AG04450 (cell line): ENCODE results near the gene S100A5. TPM values are rescaled to one million over a fixed set of nuclear protein-coding genes. Genes with fewer than 3 reads are reported as not detected.
A peak's percentile ranks its signal among the peaks of the same experiment; 100 is the strongest.

Experiments
- CTCF ChIA-PET: fragments of 300-600, 350-600 bp; formaldehyde crosslinking; extraction: SDS; loops from one replicate; lab custom pipeline; 2022; ENCODE audit warnings: antibody characterized with exemption, inconsistent platforms; lab: Charles Lee
- POLR2A ChIA-PET: fragments of 350-600 bp; formaldehyde crosslinking; extraction: SDS; loops from one replicate; lab custom pipeline; 2021; ENCODE audit warnings: antibody characterized with exemption, inconsistent platforms; lab: Yijun Ruan, JAX
- DNase-seq: peaks from one replicate; pipeline ENCODE4 v3.0.0-alpha.2; 2011; ENCODE audit warnings: low read depth, low spot score
- H3K27ac ChIP-seq: one replicate; pipeline ENCODE4 v1.5.1; 2012; ENCODE audit warnings: low read depth, low read length, control low read depth
- H3K27me3 ChIP-seq: one replicate; pipeline ENCODE4 v1.6.0; 2012; ENCODE audit warnings: low read length; ENCODE audit not compliant: control insufficient read depth, insufficient read depth
- H3K4me3 ChIP-seq: 2 replicates; pipeline ENCODE4 v1.5.1; 2011; ENCODE audit warnings: mild to moderate bottlenecking, low read depth, low read length, control low read depth
- H3K9me3 ChIP-seq: 2 replicates; pipeline ENCODE4 v1.5.1; 2012; ENCODE audit warnings: low read length; ENCODE audit not compliant: control insufficient read depth, insufficient read depth
- CTCF ChIP-seq: IDR thresholded peaks from 2 replicates; pipeline ENCODE4 v1.5.1; 2011; ENCODE audit warnings: low read depth, low read length, control low read depth, inconsistent platforms
- polyA plus RNA-seq: library from polyadenylated mRNA; depleted of rRNA; stranded (reverse); fragments of >200 nt; gene quantifications from 2 replicates; pipeline ENCODE4 v1.2.3, GENCODE V29; 2011

S100A5 gene
- polyA plus RNA-seq, 1 experiment: 0.42 TPM

GRCh38 chr1:153535242-153536011 lies 5.3 kb downstream of the S100A5 start, which contains the start of gene S100A6:
TSS of gene S100A6 (minus strand) at chr1:153535991. CDS start at chr1:153535339, 652 bp downstream.
- TF ChIP-seq CTCF: 0 out of 2 replicates have a peak, but pooled peaks have one; percentile 5

GRCh38 chr1:153534925-153535241 lies 5.9 kb downstream of the S100A5 start:
- ChIA-PET CTCF (interaction anchor here (1.2 to 3.9 kb wide), 10 partner anchors 22 to 99 kb away, joined by 3 to 34 read pairs (median 8); partner anchors contain the start of genes CHTOP, S100A13, S100A16 and S100A2), POLR2A (interaction anchor here (0.6 to 5.2 kb wide), 9 partner anchors 10 to 99 kb away, joined by 3 to 76 read pairs (median 9); partner anchors contain the start of genes CHTOP, S100A1, S100A13 and S100A2)
- H3K27me3 ChIP-seq: no peaks in the 10 kb centered on the region
- H3K9me3 ChIP-seq: no peaks in the 10 kb centered on the region; the same call in 1 of the 2 replicates
- peak overlapping the region; percentile 96 for H3K27ac ChIP-seq
- no peak for TF ChIP-seq CTCF
- no peak for DNase-seq
- peak overlapping the region; percentile 98 for H3K4me3 ChIP-seq

More at GRCh38 chr1:153535242-153536011, 5.3 kb downstream of the S100A5 start, which contains the start of gene S100A6:
- Histone ChIP-seq H3K9me3 (no peaks in the 10 kb centered on the region; the same call in 1 of the 2 replicates), H3K4me3 (peak within 1 kb of the TSS; percentile 98), H3K27ac (peak within 1 kb of the TSS; percentile 96), H3K27me3 (no peaks in the 10 kb centered on the region)
- DNase-seq: no peak
- POLR2A ChIA-PET: interaction anchor here (0.6 to 5.2 kb wide), 12 partner anchors 10 to 99 kb away, joined by 3 to 76 read pairs (median 7); partner anchors contain the start of genes CHTOP, S100A1, S100A13 and S100A2
- CTCF ChIA-PET: interaction anchor here (1.2 to 3.1 kb wide), 8 partner anchors 22 to 99 kb away, joined by 3 to 24 read pairs (median 7); partner anchors contain the start of genes CHTOP and S100A13

- Histone ChIP-seq H3K4me3 (peak overlapping the region; percentile 98), H3K27ac (peak overlapping the region; percentile 96), H3K27me3 (no peaks in the 10 kb centered on the region), H3K9me3 (no peaks in the 10 kb centered on the region; the same call in 1 of the 2 replicates)
- POLR2A ChIA-PET: interaction anchor here (0.6 to 5.2 kb wide), 10 partner anchors 11 to 100 kb away, joined by 3 to 76 read pairs (median 8); partner anchors contain the start of genes CHTOP, S100A1, S100A13 and S100A2
- CTCF ChIA-PET: interaction anchor here (1.0 to 4.1 kb wide), 15 partner anchors 16 to 182 kb away, joined by 3 to 34 read pairs (median 8); partner anchors contain the start of genes CHTOP, S100A13, S100A16 and S100A2
- TF ChIP-seq CTCF: no peak
- DNase-seq: no peak
Observed at GRCh38 chr1:153534226-153534924, 6.4 kb downstream of the S100A5 start.

- Histone ChIP-seq H3K4me3 (peak overlapping the region; percentile 98), H3K27me3 (no peaks in the 10 kb centered on the region), H3K27ac (peak overlapping the region; percentile 96), H3K9me3 (no peaks in the 10 kb centered on the region; the same call in 1 of the 2 replicates)
- CTCF ChIA-PET: interaction anchor here (0.6 to 4.1 kb wide), 43 partner anchors 8 to 216 kb away, joined by 3 to 165 read pairs (median 7); partner anchors contain the start of genes CHTOP, S100A1, S100A13 and S100A16
- TF ChIP-seq CTCF: no peak
- peak; percentile 51 for DNase-seq
- POLR2A ChIA-PET: interaction anchor here (1.3 to 5.2 kb wide), 7 partner anchors 12 to 94 kb away, joined by 4 to 76 read pairs (median 12); partner anchors contain the start of genes S100A13, S100A2 and S100A4
Observed at GRCh38 chr1:153533689-153534201, 7.0 kb downstream of the S100A5 start.
